ENCODE data around the gene CYP3A5. TPM values are rescaled to one million over a fixed set of nuclear protein-coding genes. Genes with fewer than 3 reads are reported as not detected.

The CYP3A5 gene
- total and polyA plus RNA-seq, 2 of the 13 experiments (the other 11 are each of a cell fraction or from before 2014, with no cell fraction given), result 5.7 to 9.3 TPM

GRCh38 chr7:99643464-99643863 lies 36.3 kb downstream of the CYP3A5 start:
- in situ Hi-C loops (cut with HindIII; ENCODE audit: extremely low pct_ligation_motif_present, low pct_unique_long_range_greater_than_20kb) (no loop called here), intact Hi-C loops (cut with micrococcal nuclease; ENCODE audit: unreplicated experiment) (no loop called here)
- no peak overlapping the region for H3K4me3 ChIP-seq (replicated peaks in 1 of 3; ENCODE audit: insufficient read depth in 1 of 3, low read depth in 2 of 3, low read length in 3 of 3)
- no peak overlapping the region for H3K4me2 ChIP-seq (ENCODE audit: low read depth, low read length)
- H2AFZ ChIP-seq (ENCODE audit: low read length), result no peak overlapping the region
- no peaks in the 10 kb centered on the region for H3K27me3 ChIP-seq (ENCODE audit: control insufficient read depth in 1 of 2, insufficient read depth in 2 of 2, low read length in 2 of 2)
- no peaks in the 10 kb centered on the region for H3K9me3 ChIP-seq (ENCODE audit: low read length)
- ChIA-PET POLR2A (no interaction called here), CTCF (ENCODE audit: low intra/inter-chr PET ratio, low total read pairs) (no interaction called here)
- no peaks in the 10 kb centered on the region for H3K4me1 ChIP-seq (ENCODE audit: insufficient read depth, low read length)
- no peak overlapping the region for H3K27ac ChIP-seq (ENCODE audit: extremely low read length, insufficient read depth, low read length)
- H3K9ac ChIP-seq (ENCODE audit: insufficient read depth, low read depth, low read length), result no peak overlapping the region
- FAIRE-seq (no peak), ATAC-seq (no peak), DNase-seq (ENCODE audit: low spot score) (no peak)
- no peak for TF ChIP-seq SRF (IDR thresholded peaks at IDR 0.05; ENCODE audit: low read depth, low read length)
- TF ChIP-seq CEBPG (CRISPR knock-in tag; IDR thresholded peaks at IDR 0.05), result no peak
- TF ChIP-seq SNAPC2 (CRISPR knock-in tag; IDR thresholded peaks at IDR 0.05), result no peak
- H3K36me3 ChIP-seq (replicated peaks in 1 of 2; ENCODE audit: control insufficient read depth in 1 of 2, insufficient read depth in 2 of 2, low read length in 2 of 2), result no peaks in the 10 kb centered on the region; a peak in 2 of 5 replicates
- H4K20me1 ChIP-seq (ENCODE audit: insufficient read depth, low read length), result no peaks in the 10 kb centered on the region
- WGBS (ENCODE audit: low lambda C conversion rate), result 72% methylated on average over 2 of the region's 2 CpGs
- BruUV-seq (replicated peaks), result no TSS peak
- no peaks in the 10 kb centered on the region for H3K79me2 ChIP-seq (ENCODE audit: insufficient read depth, low read length)

- Histone ChIP-seq H3K79me2 (ENCODE audit: insufficient read depth, low read length) (no peaks in the 10 kb centered on the region), H3K4me1 (ENCODE audit: insufficient read depth, low read length) (no peaks in the 10 kb centered on the region), H2AFZ (ENCODE audit: low read length) (no peak overlapping the region), H3K36me3 (replicated peaks in 1 of 2; ENCODE audit: control insufficient read depth in 1 of 2, insufficient read depth in 2 of 2, low read length in 2 of 2) (no peaks in the 10 kb centered on the region; a peak in 1 of 5 replicates), H3K9ac (ENCODE audit: insufficient read depth, low read depth, low read length) (no peak overlapping the region), H3K27ac (ENCODE audit: extremely low read length, insufficient read depth, low read length) (no peak overlapping the region), H3K4me2 (ENCODE audit: low read depth, low read length) (no peak overlapping the region), H3K9me3 (ENCODE audit: low read length) (no peaks in the 10 kb centered on the region), H4K20me1 (ENCODE audit: insufficient read depth, low read length) (no peaks in the 10 kb centered on the region), H3K4me3 (replicated peaks in 1 of 3; ENCODE audit: insufficient read depth in 1 of 3, low read depth in 2 of 3, low read length in 3 of 3) (no peak overlapping the region), H3K27me3 (ENCODE audit: control insufficient read depth in 1 of 2, insufficient read depth in 2 of 2, low read length in 2 of 2) (no peaks in the 10 kb centered on the region)
- no TSS peak for BruUV-seq (replicated peaks)
- TF ChIP-seq SPEN (CRISPR knock-in tag; IDR thresholded peaks at IDR 0.05; ENCODE audit: low read depth), result no peak
- no peak for TF ChIP-seq FOXK2 (IDR thresholded peaks at IDR 0.05)
- TF ChIP-seq ZNF557 (CRISPR knock-in tag; IDR thresholded peaks at IDR 0.05), result no peak
- FAIRE-seq, result no peak
- no peak for ATAC-seq
- in situ Hi-C loops (cut with HindIII; ENCODE audit: extremely low pct_ligation_motif_present, low pct_unique_long_range_greater_than_20kb), result no loop called here
- ChIA-PET CTCF (ENCODE audit: low intra/inter-chr PET ratio, low total read pairs) (no interaction called here), POLR2A (interaction anchor here (1.7 kb wide), 1 partner anchor 25 kb away, joined by 3 read pairs; the partner anchor contains the start of gene ZSCAN25)
- intact Hi-C loops (cut with micrococcal nuclease; ENCODE audit: unreplicated experiment), result no loop called here
- WGBS (ENCODE audit: low lambda C conversion rate), result 93% methylated on average over 1 of the region's 1 CpG
- no peak for DNase-seq (ENCODE audit: low spot score)
Observed at GRCh38 chr7:99642027-99642426, 37.8 kb downstream of the CYP3A5 start.

Data from HepG2 (cell line).